Pericardium fibroblast (primary cell): ENCODE results near the gene ACKR1. TPM values are rescaled to one million over a fixed set of nuclear protein-coding genes. Genes with fewer than 3 reads are reported as not detected.

ENCODE experiments used
- total RNA-seq: library from RNA; depleted of rRNA; stranded (reverse); fragments of >200 nt; gene quantifications from 2 replicates; pipeline ENCODE4 v1.2.3, GENCODE V29; 2015

ACKR1 gene
- 2.9 and 10.7 TPM in 2 replicates for total RNA-seq

GRCh38 chr1:159204161-159205141, at the start of gene ACKR1:
TSS of gene ACKR1 (plus strand) at chr1:159204875. CDS start at chr1:159204960, 85 bp downstream.

GRCh38 chr1:159171254-159171687, 33.4 kb upstream of the ACKR1 start, which contains the start of gene CADM3:
TSS of gene CADM3 (plus strand) at chr1:159171615. CDS start at chr1:159171766, 151 bp downstream.

Other genes starting within 250 kb of the ACKR1 start
- 79.1 and 183 TPM in 2 replicates for gene IFI16, start 195.0 kb upstream of the ACKR1 start, total RNA-seq
- gene AIM2, start 128.1 kb upstream of the ACKR1 start, total RNA-seq, result not detected in 2 replicates
- 30.1 and 193 TPM in 2 replicates for gene CADM3, start 33.3 kb upstream of the ACKR1 start, total RNA-seq
- not detected in 2 replicates for gene FCER1A, start 97.5 kb downstream of the ACKR1 start, total RNA-seq
- not detected in 2 replicates for gene OR10J4, start 227.3 kb downstream of the ACKR1 start, total RNA-seq
- gene OR10J1, start 234.8 kb downstream of the ACKR1 start, total RNA-seq, result not detected in 2 replicates